Esophagus muscularis mucosa (tissue), 4 donors: Measurements from ENCODE around the gene TAF11L14. TPM values are rescaled to one million over a fixed set of nuclear protein-coding genes. Genes with fewer than 3 reads are reported as not detected.
A peak's percentile ranks its signal among the peaks of the same experiment; 100 is the strongest.
"Not testable (repeated sequence)": the region's sequence is repeated elsewhere in the genome, so short reads cannot be mapped to it uniquely, and the experiment has no call there.

Experiments used
- DNase-seq: peaks from one replicate; pipeline ENCODE4 v3.0.0-alpha.2; 2017; ENCODE audit errors: extremely low spot score
- H3K27ac ChIP-seq, 4 donors: fragments of 200-600 bp; sonication (generic); replicated peaks in 1 of 4; 1 replicate in 3 of 4; 2 replicates in 1 of 4; pipeline ENCODE4 v1.5.1; 2016 to 2019; ENCODE audit warnings: mild to moderate bottlenecking in 1 of 4
- H3K27me3 ChIP-seq, 4 donors: fragments of 200-600 bp; sonication (generic); one replicate each; pipeline versions ENCODE4 v1.5.1 to v1.6.0; 2016 to 2019
- H3K36me3 ChIP-seq, 4 donors: fragments of 200-600 bp; sonication (generic); one replicate each; pipeline ENCODE4 v1.5.1; 2016 to 2019
- H3K4me1 ChIP-seq, 4 donors: fragments of 200-600 bp; sonication (generic); one replicate each; pipeline ENCODE4 v1.5.1; 2016 to 2019
- H3K4me3 ChIP-seq, 4 donors: fragments of 200-600 bp; sonication (generic); 1 replicate in 2 of 4; 2 replicates in 2 of 4; pipeline ENCODE4 v1.5.1; 2016 to 2019; ENCODE audit warnings: mild to moderate bottlenecking in 4 of 4, moderate library complexity in 1 of 4
- H3K9me3 ChIP-seq, 4 donors: fragments of 200-600 bp; sonication (generic); 1 replicate in 3 of 4; 2 replicates in 1 of 4; pipeline ENCODE4 v1.5.1; 2016 to 2019
- CTCF ChIP-seq, 3 experiments: fragments of 200-600 bp in 2 of 3; fragments of 450-650 bp in 1 of 3; sonication (generic) in 2 of 3; IDR thresholded peaks; one replicate each; pipeline ENCODE4 v1.5.1; 2017 to 2019; ENCODE audit warnings: antibody characterized with exemption in 3 of 3, mild to moderate bottlenecking in 2 of 3, moderate library complexity in 1 of 3
- EP300 ChIP-seq: sonication (generic); formaldehyde crosslinking; IDR thresholded peaks from one replicate; pipeline ENCODE4 v1.6.1; 2017; ENCODE audit warnings: antibody characterized with exemption
- POLR2A ChIP-seq: fragments of 450-650 bp; IDR thresholded peaks from one replicate; pipeline ENCODE4 v1.6.1; 2017; ENCODE audit warnings: antibody characterized with exemption, moderate library complexity, mild to moderate bottlenecking, low read depth
- POLR2AphosphoS5 ChIP-seq, 2 donors: sonication (generic); formaldehyde crosslinking; IDR thresholded peaks; one replicate each; pipeline ENCODE4 v1.6.1; 2017; ENCODE audit warnings: antibody characterized with exemption in 2 of 2
- WGBS: methylation state at CpG from one replicate; pipeline ENCODE4 v1.1.5; 2018; 5-methylcytosine and 5-hydroxymethylcytosine counted together
- intact Hi-C: fragments of 100-400 bp; cut with DNase I; formaldehyde crosslinking; loops from one replicate; pipeline ENCODE4 v1.15.1; 2023
- total RNA-seq, 4 donors: library from RNA; depleted of rRNA; stranded (reverse); fragments of >200 nt; gene quantifications; one replicate each; pipeline versions ENCODE4 v1.1.0 to v1.2.1, GENCODE V29; 2016

The TAF11L14 gene
- total RNA-seq, 4 donors from 2014 or later, result not detected

DNA sequence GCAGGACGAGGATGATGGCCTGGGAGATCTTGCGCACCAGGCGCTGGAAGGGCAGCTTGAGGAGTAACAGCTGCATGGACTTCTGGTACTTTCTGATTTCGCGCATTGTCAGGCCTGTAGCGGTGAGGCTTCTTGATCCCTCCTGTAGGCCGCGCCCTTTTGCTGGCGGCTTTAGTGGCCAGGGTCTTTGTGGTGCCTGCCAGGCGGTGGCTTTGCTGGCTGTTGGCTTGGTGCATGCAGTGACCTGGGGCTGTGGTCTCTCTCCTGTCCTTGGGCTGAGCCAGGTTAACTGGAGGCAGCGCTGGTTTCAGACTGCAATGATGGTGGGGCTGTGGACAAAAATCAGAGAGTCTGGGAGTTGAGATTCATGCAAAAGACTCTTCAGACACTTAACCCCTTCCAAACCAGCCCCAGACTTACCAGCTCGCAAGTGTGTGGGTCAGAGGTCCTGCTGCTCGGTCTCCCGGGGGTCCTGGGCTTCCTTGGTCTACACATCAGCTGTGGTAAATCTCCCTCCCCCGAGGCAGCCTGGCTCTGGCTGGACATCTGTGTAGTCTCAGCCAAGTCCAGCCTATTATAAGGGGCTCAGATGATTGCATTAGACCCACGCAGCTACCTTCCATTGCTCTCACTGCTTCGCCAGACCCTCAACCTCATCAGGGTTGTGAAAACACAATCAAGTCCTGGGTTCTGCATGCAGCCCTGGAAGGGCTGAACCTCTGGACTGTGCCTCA is 19.2 kb upstream of the TAF11L14 start:
- Histone ChIP-seq H3K36me3 (no peaks in the 10 kb centered on the region), H3K27ac (no peak overlapping the region), H3K4me1 (no peaks in the 10 kb centered on the region), H3K27me3 (no peaks in the 10 kb centered on the region), H3K9me3 (no peaks in the 10 kb centered on the region), H3K4me3 (no peak overlapping the region)
- TF ChIP-seq POLR2A (no peak), CTCF (IDR thresholded peaks at IDR 0.05) (no peak), EP300 (no peak), POLR2AphosphoS5 (IDR thresholded peaks at IDR 0.05) (no peak)
- 88% methylated on average over 10 of the region's 17 CpGs for WGBS
- intact Hi-C loops, result no loop called here
- peak; percentile 87 for DNase-seq

DNA sequence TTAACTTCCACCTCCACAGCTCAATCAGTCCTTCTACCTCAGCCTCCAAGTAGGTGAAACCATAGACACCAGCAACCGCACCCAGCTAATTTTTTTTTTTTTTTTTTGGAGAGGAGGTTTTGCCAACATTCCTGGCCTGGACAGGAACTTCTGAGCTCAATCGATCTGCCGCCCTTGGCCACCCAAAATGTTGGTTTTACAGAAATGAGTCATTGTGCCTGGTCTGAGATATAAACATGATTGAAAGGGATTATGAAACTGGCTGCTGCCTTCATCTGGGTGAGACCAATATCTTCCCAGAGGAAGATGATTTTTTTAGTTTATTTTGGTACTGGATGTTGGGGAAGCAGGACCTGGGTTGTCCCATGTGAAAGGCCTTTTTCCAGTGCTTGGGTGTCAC is 14.9 kb upstream of the TAF11L14 start:
- Histone ChIP-seq H3K27ac (no peak overlapping the region), H3K27me3 (peaks cover 0 to 4% (median 0%) of the 10 kb centered on the region in 4 donors), H3K4me1 (no peaks in the 10 kb centered on the region), H3K9me3 (no peaks in the 10 kb centered on the region), H3K4me3 (no peak overlapping the region), H3K36me3 (no peaks in the 10 kb centered on the region)
- TF ChIP-seq EP300, result no peak
- TF ChIP-seq POLR2AphosphoS5 (IDR thresholded peaks at IDR 0.05), result no peak
- TF ChIP-seq POLR2A, result no peak
- TF ChIP-seq CTCF (IDR thresholded peaks at IDR 0.05), result no peak
- WGBS, result 74% methylated on average over 3 of the region's 3 CpGs
- intact Hi-C loops, result no loop called here
- DNase-seq, result no peak

- no peak overlapping the region for H3K4me3 ChIP-seq
- H3K9me3 ChIP-seq, result no peaks in the 10 kb centered on the region
- WGBS, result no CpG with 5 or more reads among the region's 17 CpGs
- TF ChIP-seq POLR2A (no peak), EP300 (no peak), CTCF (IDR thresholded peaks at IDR 0.05) (no peak), POLR2AphosphoS5 (IDR thresholded peaks at IDR 0.05) (no peak)
- peaks cover 0 to 4% (median 0%) of the 10 kb centered on the region in 4 donors for H3K27me3 ChIP-seq
- H3K27ac ChIP-seq, result no peak overlapping the region
- intact Hi-C loops, result no loop called here
- peak; percentile 74 for DNase-seq
- no peaks in the 10 kb centered on the region for H3K36me3 ChIP-seq
- H3K4me1 ChIP-seq, result no peaks in the 10 kb centered on the region
These were observed 13.6 kb upstream of the TAF11L14 start for GRCh38 chr5:17620627-17621026.

DNA sequence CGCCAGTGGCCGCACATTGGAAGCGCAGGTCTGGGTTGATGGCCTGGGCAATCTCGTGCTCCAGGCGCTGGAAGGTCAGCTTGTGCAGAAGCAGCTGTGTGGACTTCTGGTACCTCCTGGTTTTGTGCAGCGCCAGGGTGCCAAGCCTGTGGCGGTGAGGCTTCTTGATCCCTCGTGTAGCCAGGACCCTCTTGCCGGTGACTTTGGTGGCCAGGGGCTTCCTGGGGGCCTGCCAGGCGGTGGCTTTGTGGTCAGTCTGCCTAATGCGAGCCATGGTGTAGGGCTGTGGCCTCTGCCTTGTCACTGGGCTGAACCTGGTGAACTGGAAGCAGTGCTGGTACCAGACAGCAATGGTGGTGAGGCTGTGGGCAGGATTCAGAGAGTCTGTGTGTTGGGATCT is 8.6 kb upstream of the TAF11L14 start:
- no CpG with 5 or more reads among the region's 11 CpGs for WGBS
- intact Hi-C loops, result no loop called here

GRCh38 chr5:17631788-17632187 is 2.5 kb upstream of the TAF11L14 start, which contains the start of gene TAF11L13:
Gene TAF11L13, plus strand, starts transcription at chr5:17632088.
- H3K4me1 ChIP-seq, H3K27ac ChIP-seq, intact Hi-C loops, H3K4me3 ChIP-seq, H3K36me3 ChIP-seq, H3K9me3 ChIP-seq, H3K27me3 ChIP-seq, DNase-seq: not testable (repeated sequence)
- 100% methylated on average over 2 of the region's 12 CpGs for WGBS

More for the DNA sequence above, 8.6 kb upstream of the TAF11L14 start:
- Histone ChIP-seq H3K27ac (no peak overlapping the region), H3K9me3 (no peaks in the 10 kb centered on the region), H3K36me3 (no peaks in the 10 kb centered on the region), H3K4me3 (no peak overlapping the region), H3K27me3 (peaks cover 0 to 1% (median 0%) of the 10 kb centered on the region in 4 donors), H3K4me1 (no peaks in the 10 kb centered on the region)
- DNase-seq, result peak; percentile 90
- no peak for TF ChIP-seq POLR2A

- H3K27me3 ChIP-seq, DNase-seq, H3K4me1 ChIP-seq, H3K9me3 ChIP-seq, H3K27ac ChIP-seq, intact Hi-C loops, H3K4me3 ChIP-seq, H3K36me3 ChIP-seq: not testable (repeated sequence)
- WGBS, result 80% methylated on average over 5 of the region's 10 CpGs
These were observed 15.0 kb downstream of the TAF11L14 start for GRCh38 chr5:17649232-17649631.

DNA sequence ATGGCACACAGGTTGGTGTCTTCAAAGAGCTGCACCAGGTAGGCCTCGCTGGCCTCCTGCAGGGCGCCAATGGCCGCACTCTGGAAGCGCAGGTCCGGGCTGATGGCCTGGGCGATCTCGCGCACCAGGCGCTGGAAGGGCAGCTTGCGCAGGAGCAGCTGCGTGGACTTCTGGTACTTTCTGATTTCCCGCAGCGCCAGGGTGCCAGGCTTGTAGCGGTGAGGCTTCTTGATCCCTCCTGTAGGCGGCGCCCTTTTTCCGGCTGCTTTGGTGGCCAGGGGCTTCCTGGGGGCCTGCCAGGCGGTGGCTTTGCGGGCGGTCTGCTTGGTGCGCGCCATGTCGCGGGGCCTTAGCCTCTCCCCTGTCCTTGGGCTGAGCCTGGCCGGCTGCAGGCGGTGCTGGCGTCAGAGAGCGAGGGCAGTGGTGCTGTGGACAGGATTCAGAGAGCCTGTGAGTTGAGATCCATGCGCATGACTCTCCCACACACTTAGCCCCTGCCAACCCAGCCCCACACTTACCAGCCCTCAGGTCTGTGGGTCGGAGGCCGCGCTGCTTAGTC is 21.0 kb downstream of the TAF11L14 start:
- H3K4me3 ChIP-seq, DNase-seq, H3K27me3 ChIP-seq, H3K27ac ChIP-seq, H3K9me3 ChIP-seq, H3K4me1 ChIP-seq, H3K36me3 ChIP-seq, intact Hi-C loops: not testable (repeated sequence)
- WGBS, result no CpG with 5 or more reads among the region's 32 CpGs
